Tibial nerve (tissue), 4 donors: Measurements from ENCODE around the gene CCDC57. TPM values are rescaled to one million over a fixed set of nuclear protein-coding genes. Genes with fewer than 3 reads are reported as not detected.

Source experiments
- DNase-seq, 2 donors: peaks; one replicate each; pipeline ENCODE4 v3.0.0-alpha.2; 2019; ENCODE audit warnings: low spot score in 2 of 2
- H3K27ac ChIP-seq, 4 donors: fragments of 200-600 bp; sonication (generic) in 3 of 4; one replicate each; pipeline ENCODE4 v1.5.1; 2017 to 2019; ENCODE audit warnings: mild to moderate bottlenecking in 1 of 4
- H3K27me3 ChIP-seq, 2 donors: fragments of 200-600 bp; sonication (generic) in 1 of 2; one replicate each; pipeline versions ENCODE4 v1.5.1 to v1.6.0; 2017 to 2019
- H3K36me3 ChIP-seq, 3 donors: fragments of 200-600 bp; sonication (generic); one replicate each; pipeline ENCODE4 v1.5.1; 2018 to 2019
- H3K4me1 ChIP-seq, 4 donors: fragments of 200-600 bp; sonication (generic) in 3 of 4; one replicate each; pipeline ENCODE4 v1.5.1; 2017 to 2019
- H3K4me3 ChIP-seq, 4 donors: fragments of 200-600 bp; sonication (generic) in 3 of 4; one replicate each; pipeline ENCODE4 v1.5.1; 2017 to 2019; ENCODE audit warnings: mild to moderate bottlenecking in 1 of 4, moderate library complexity in 1 of 4
- H3K9me3 ChIP-seq, 4 donors: fragments of 200-600 bp; sonication (generic) in 3 of 4; one replicate each; pipeline ENCODE4 v1.5.1; 2017 to 2019
- CTCF ChIP-seq, 5 experiments: fragments of 200-600 bp in 3 of 5; fragments of 450-650 bp in 2 of 5; sonication (generic) in 3 of 5; IDR thresholded peaks; one replicate each; pipeline ENCODE4 v1.5.1; 2016 to 2019; ENCODE audit warnings: antibody characterized with exemption in 5 of 5, mild to moderate bottlenecking in 3 of 5, moderate library complexity in 2 of 5
- EP300 ChIP-seq, 2 donors: sonication (generic); formaldehyde crosslinking; IDR thresholded peaks; one replicate each; pipeline ENCODE4 v1.6.1; 2017; ENCODE audit warnings: antibody characterized with exemption in 2 of 2, mild to moderate bottlenecking in 1 of 2
- POLR2A ChIP-seq, 2 donors: fragments of 450-650 bp; IDR thresholded peaks; one replicate each; pipeline ENCODE4 v1.6.1; 2017; ENCODE audit warnings: antibody characterized with exemption in 2 of 2, mild to moderate bottlenecking in 2 of 2, moderate library complexity in 2 of 2
- WGBS, 2 donors: methylation state at CpG; one replicate each; pipeline ENCODE4 v1.1.5; 2018; 5-methylcytosine and 5-hydroxymethylcytosine counted together
- total RNA-seq, 4 donors: library from RNA; depleted of rRNA; stranded (reverse); fragments of >200 nt; gene quantifications; one replicate each; pipeline ENCODE4 v1.1.0, GENCODE V29; 2016

Gene CCDC57
- total RNA-seq, 4 donors from 2014 or later = 33.5 to 91.2 (median 47.9) TPM

GRCh38 chr17:82187500-82187899 is 25.1 kb downstream of the CCDC57 start:
- no peak for DNase-seq
- no peaks in the 10 kb centered on the region for H3K9me3 ChIP-seq
- no peaks in the 10 kb centered on the region for H3K4me1 ChIP-seq
- H3K36me3 ChIP-seq = peaks cover 0 to 75% (median 0%) of the 10 kb centered on the region in 3 donors
- no peak overlapping the region for H3K4me3 ChIP-seq
- no peak for TF ChIP-seq POLR2A (IDR thresholded peaks at IDR 0.05)
- no peak for TF ChIP-seq CTCF (IDR thresholded peaks at IDR 0.05)
- TF ChIP-seq EP300 (IDR thresholded peaks at IDR 0.05) = no peak
- H3K27ac ChIP-seq = no peak overlapping the region
- no peaks in the 10 kb centered on the region for H3K27me3 ChIP-seq
- WGBS, 2 donors = 88 to 89% methylated on average over 5 to 16 of the region's 23 CpGs

- 92% methylated on average over 15 of the region's 15 CpGs for WGBS, 2 donors
- TF ChIP-seq CTCF (IDR thresholded peaks at IDR 0.05) = no peak
- no peak overlapping the region for H3K4me3 ChIP-seq
Observed at GRCh38 chr17:82186221-82186620, 26.4 kb downstream of the CCDC57 start.

GRCh38 chr17:82184761-82185160 is 27.9 kb downstream of the CCDC57 start:
- 80 to 81% methylated on average over 5 of the region's 5 CpGs for WGBS, 2 donors
- Histone ChIP-seq H3K4me1 (no peaks in the 10 kb centered on the region), H3K9me3 (no peaks in the 10 kb centered on the region), H3K36me3 (peaks cover 0 to 76% (median 0%) of the 10 kb centered on the region in 3 donors), H3K27ac (no peak overlapping the region), H3K4me3 (no peak overlapping the region), H3K27me3 (no peaks in the 10 kb centered on the region)
- TF ChIP-seq POLR2A (IDR thresholded peaks at IDR 0.05) (no peak), EP300 (IDR thresholded peaks at IDR 0.05) (no peak), CTCF (IDR thresholded peaks at IDR 0.05) (no peak)
- DNase-seq = no peak

More at GRCh38 chr17:82186221-82186620, 26.4 kb downstream of the CCDC57 start:
- no peak for DNase-seq
- no peaks in the 10 kb centered on the region for H3K27me3 ChIP-seq
- H3K4me1 ChIP-seq = no peaks in the 10 kb centered on the region
- H3K27ac ChIP-seq = no peak overlapping the region
- no peaks in the 10 kb centered on the region for H3K9me3 ChIP-seq
- H3K36me3 ChIP-seq = peaks cover 0 to 75% (median 0%) of the 10 kb centered on the region in 3 donors

- H3K9me3 ChIP-seq = no peaks in the 10 kb centered on the region
- WGBS, 2 donors = 92 to 93% methylated on average over 27 to 30 of the region's 31 CpGs
- H3K4me1 ChIP-seq = no peaks in the 10 kb centered on the region
- no peaks in the 10 kb centered on the region for H3K27me3 ChIP-seq
- DNase-seq = no peak
- H3K27ac ChIP-seq = no peak overlapping the region
- no peak overlapping the region for H3K4me3 ChIP-seq
- H3K36me3 ChIP-seq = peaks cover 0 to 96% (median 0%) of the 10 kb centered on the region in 3 donors
- TF ChIP-seq CTCF (IDR thresholded peaks at IDR 0.05) (no peak), POLR2A (IDR thresholded peaks at IDR 0.05) (no peak), EP300 (IDR thresholded peaks at IDR 0.05) (no peak)
Observed at GRCh38 chr17:82180776-82181528, 31.7 kb downstream of the CCDC57 start.

GRCh38 chr17:82179946-82180475 is 32.6 kb downstream of the CCDC57 start:
- peaks cover 0 to 93% (median 0%) of the 10 kb centered on the region in 3 donors for H3K36me3 ChIP-seq
- 89 to 91% methylated on average over 10 of the region's 10 CpGs for WGBS, 2 donors
- no peak for DNase-seq
- no peaks in the 10 kb centered on the region for H3K9me3 ChIP-seq
- H3K27ac ChIP-seq = no peak overlapping the region
- no peak for TF ChIP-seq CTCF (IDR thresholded peaks at IDR 0.05)
- no peaks in the 10 kb centered on the region for H3K4me1 ChIP-seq
- no peaks in the 10 kb centered on the region for H3K27me3 ChIP-seq
- no peak overlapping the region for H3K4me3 ChIP-seq
